H1 (cell line): ENCODE measurements around the gene OTUB1. TPM values are rescaled to one million over a fixed set of nuclear protein-coding genes. Genes with fewer than 3 reads are reported as not detected.

ENCODE experiments used
- FOSL1 ChIP-seq: IDR thresholded peaks from 2 replicates; pipeline ENCODE4 v1.6.1; 2011; ENCODE audit warnings: mild to moderate bottlenecking, low read depth, low read length, moderate library complexity; ENCODE audit not compliant: insufficient read depth
- KDM1A ChIP-seq: fragments of 200-600, 300-600 bp; sonication (generic); IDR thresholded peaks from 2 replicates; pipeline ENCODE4 v1.7.1; 2016; ENCODE audit warnings: mild to moderate bottlenecking, low read length, borderline replicate concordance
- polyA plus RNA-seq, 7 experiments: library from polyadenylated mRNA; depleted of rRNA in 3 of 7; stranded (reverse) in 5 of 7; unstranded in 2 of 7; fragments of >200 nt in 5 of 7; fragments of 200-250 nt in 2 of 7; gene quantifications; 1 replicate in 5 of 7; 2 replicates in 1 of 7; 4 replicates in 1 of 7; pipeline versions ENCODE4 v1.2.1 to v1.2.3, GENCODE V29; 2011 to 2013; ENCODE audit warnings: missing spikeins in 2 of 7, mixed read lengths in 2 of 7
- total RNA-seq: library from RNA; stranded (reverse); fragmentation: NEBNext Ultra II Directional; extraction: Animal tissue kit (Norgen Biotek cat#: 25700); gene quantifications from 2 replicates; pipeline ENCODE4 v1.2.1, GENCODE V29; 2021

Gene OTUB1
- total and polyA plus RNA-seq, 2 of the 8 experiments (the other 6 are each of a cell fraction or from before 2014, with no cell fraction given) = 110 to 274 TPM

GRCh38 chr11:63937713-63938478 lies 48.3 kb upstream of the OTUB1 start (continued):
- TF ChIP-seq FOSL1 (no peak), KDM1A (no peak)
